ENCODE measurements around the gene RLIM. TPM values are rescaled to one million over a fixed set of nuclear protein-coding genes. Genes with fewer than 3 reads are reported as not detected.

RLIM gene
- total RNA-seq, 4 donors from 2014 or later, result 20.8 to 31.3 (median 25.2) TPM

- WGBS, result 44% methylated on average over 3 of the region's 3 CpGs
- DNase-seq (ENCODE audit: low spot score in 2 of 2), result no peak
- H3K9me3 ChIP-seq, result no peaks in the 10 kb centered on the region
Observed at GRCh38 chrX:74579597-74580198, 34.7 kb downstream of the RLIM start.

GRCh38 chrX:74578137-74578536 is 36.3 kb downstream of the RLIM start:
- no peaks in the 10 kb centered on the region for H3K4me1 ChIP-seq
- no peak for DNase-seq (ENCODE audit: low spot score in 2 of 2)
- H3K4me3 ChIP-seq, result no peak overlapping the region
- TF ChIP-seq POLR2AphosphoS5 (IDR thresholded peaks at IDR 0.05), result no peak
- TF ChIP-seq CTCF (IDR thresholded peaks at IDR 0.05), result no peak
- no peak for TF ChIP-seq POLR2A (IDR thresholded peaks at IDR 0.05)
- TF ChIP-seq EP300 (IDR thresholded peaks at IDR 0.05), result no peak
- H3K9me3 ChIP-seq, result no peaks in the 10 kb centered on the region
- H3K36me3 ChIP-seq, result no peaks in the 10 kb centered on the region
- H3K27me3 ChIP-seq, result no peaks in the 10 kb centered on the region
- WGBS, result 98% methylated on average over 3 of the region's 3 CpGs
- H3K27ac ChIP-seq, result no peak overlapping the region

More at GRCh38 chrX:74579597-74580198, 34.7 kb downstream of the RLIM start:
- H3K27me3 ChIP-seq, result no peaks in the 10 kb centered on the region
- no peak for TF ChIP-seq POLR2A (IDR thresholded peaks at IDR 0.05)
- no peak for TF ChIP-seq POLR2AphosphoS5 (IDR thresholded peaks at IDR 0.05)
- TF ChIP-seq CTCF (IDR thresholded peaks at IDR 0.05), result no peak
- no peak for TF ChIP-seq EP300 (IDR thresholded peaks at IDR 0.05)
- H3K4me3 ChIP-seq, result no peak overlapping the region
- no peaks in the 10 kb centered on the region for H3K4me1 ChIP-seq
- H3K27ac ChIP-seq, result no peak overlapping the region
- no peaks in the 10 kb centered on the region for H3K36me3 ChIP-seq

- DNase-seq (ENCODE audit: low spot score in 2 of 2), result no peak
- 79% methylated on average over 2 of the region's 2 CpGs for WGBS
- H3K36me3 ChIP-seq, result no peaks in the 10 kb centered on the region
- TF ChIP-seq POLR2AphosphoS5 (IDR thresholded peaks at IDR 0.05) (no peak), EP300 (IDR thresholded peaks at IDR 0.05) (no peak)
- no peak overlapping the region for H3K4me3 ChIP-seq
- H3K9me3 ChIP-seq, result no peaks in the 10 kb centered on the region
- no peaks in the 10 kb centered on the region for H3K4me1 ChIP-seq
- no peaks in the 10 kb centered on the region for H3K27me3 ChIP-seq
- no peak overlapping the region for H3K27ac ChIP-seq
Observed at GRCh38 chrX:74557378-74557777, 57.0 kb downstream of the RLIM start.

- Histone ChIP-seq H3K4me1 (no peaks in the 10 kb centered on the region), H3K27me3 (no peaks in the 10 kb centered on the region), H3K27ac (no peak overlapping the region), H3K9me3 (no peaks in the 10 kb centered on the region), H3K36me3 (no peaks in the 10 kb centered on the region), H3K4me3 (no peak overlapping the region)
- 46% methylated on average over 2 of the region's 2 CpGs for WGBS
- DNase-seq (ENCODE audit: low spot score in 2 of 2), result no peak
- no peak for TF ChIP-seq CTCF (IDR thresholded peaks at IDR 0.05)
- no peak for TF ChIP-seq POLR2A (IDR thresholded peaks at IDR 0.05)
- no peak for TF ChIP-seq POLR2AphosphoS5 (IDR thresholded peaks at IDR 0.05)
- TF ChIP-seq EP300 (IDR thresholded peaks at IDR 0.05), result no peak
Observed at GRCh38 chrX:74551934-74552333, 62.5 kb downstream of the RLIM start.

- no peaks in the 10 kb centered on the region for H3K27me3 ChIP-seq
- no peaks in the 10 kb centered on the region for H3K36me3 ChIP-seq
- TF ChIP-seq POLR2A (IDR thresholded peaks at IDR 0.05) (no peak), CTCF (IDR thresholded peaks at IDR 0.05) (peak; percentile 86 to 98)
- 31% methylated on average over 18 of the region's 24 CpGs for WGBS
- H3K9me3 ChIP-seq, result no peaks in the 10 kb centered on the region
- no peaks in the 10 kb centered on the region for H3K4me1 ChIP-seq
- DNase-seq (ENCODE audit: low spot score in 2 of 2), result peak; percentile 83 to 84
- no peak overlapping the region for H3K4me3 ChIP-seq
- no peak overlapping the region for H3K27ac ChIP-seq
Observed at GRCh38 chrX:74550295-74550802, 64.1 kb downstream of the RLIM start.

- H3K4me1 ChIP-seq, result no peaks in the 10 kb centered on the region
- 76% methylated on average over 1 of the region's 1 CpG for WGBS
- DNase-seq (ENCODE audit: low spot score in 2 of 2), result no peak
- H3K27me3 ChIP-seq, result no peaks in the 10 kb centered on the region
- no peaks in the 10 kb centered on the region for H3K9me3 ChIP-seq
- H3K4me3 ChIP-seq, result no peak overlapping the region
- H3K27ac ChIP-seq, result no peak overlapping the region
- TF ChIP-seq POLR2AphosphoS5 (IDR thresholded peaks at IDR 0.05) (no peak), EP300 (IDR thresholded peaks at IDR 0.05) (no peak), POLR2A (IDR thresholded peaks at IDR 0.05) (no peak), CTCF (IDR thresholded peaks at IDR 0.05) (no peak)
- H3K36me3 ChIP-seq, result no peaks in the 10 kb centered on the region
Observed at GRCh38 chrX:74546984-74547383, 67.4 kb downstream of the RLIM start.
